OCI-LY3 (cell line): ENCODE data around the gene ZNF618.

Source experiments
- H2AFZ ChIP-seq: fragments of 200-600, 300-600 bp; shearing (Covaris generic); 2 replicates; pipeline ENCODE4 v1.6.0; 2014; ENCODE audit warnings: antibody characterized with exemption, low read depth, low read length
- H3K27ac ChIP-seq: fragments of 200-600, 300-600 bp; sonication (generic); 2 replicates; pipeline ENCODE4 v1.5.1; 2014; ENCODE audit warnings: mild to moderate bottlenecking, low read length, moderate library complexity, mixed read lengths
- H3K27me3 ChIP-seq: fragments of 200-600, 300-600 bp; sonication (generic); 2 replicates; pipeline ENCODE4 v1.6.1; 2014; ENCODE audit warnings: low read depth, low read length, mixed read lengths
- H3K36me3 ChIP-seq: fragments of 200-600, 300-600 bp; sonication (generic); replicated peaks from 2 replicates; pipeline ENCODE3; 2014; ENCODE audit warnings: low read depth, low read length, mixed read lengths
- H3K4me1 ChIP-seq: fragments of 300-600, 200-600 bp; sonication (generic); 2 replicates; pipeline ENCODE4 v1.6.1; 2014; ENCODE audit warnings: low read length, mixed read lengths
- H3K4me2 ChIP-seq: fragments of 200-600, 300-600 bp; sonication (generic); 2 replicates; pipeline ENCODE4 v1.6.1; 2014; ENCODE audit warnings: low read length, mixed read lengths
- H3K4me3 ChIP-seq: fragments of 300-600, 200-600 bp; sonication (generic); 2 replicates; pipeline ENCODE4 v1.5.1; 2014; ENCODE audit warnings: antibody characterized with exemption, mild to moderate bottlenecking, low read length, moderate library complexity
- H3K79me2 ChIP-seq: fragments of 300-600, 200-600 bp; shearing (Covaris generic); 2 replicates; pipeline ENCODE4 v1.6.1; 2014; ENCODE audit warnings: mild to moderate bottlenecking, low read length, mixed read lengths
- H3K9ac ChIP-seq: fragments of 300-600, 200-600 bp; shearing (Covaris generic); 2 replicates; pipeline ENCODE4 v1.6.0; 2014; ENCODE audit warnings: mild to moderate bottlenecking, low read length, moderate library complexity
- H3K9me3 ChIP-seq: fragments of 200-600, 300-600 bp; shearing (Covaris generic); 2 replicates; pipeline ENCODE4 v1.6.1; 2014; ENCODE audit warnings: low read length, mixed read lengths; ENCODE audit not compliant: insufficient read depth
- H4K20me1 ChIP-seq: fragments of 200-600, 300-600 bp; sonication (generic); 2 replicates; pipeline ENCODE4 v1.6.1; 2016; ENCODE audit warnings: low read length, mixed read lengths; ENCODE audit not compliant: insufficient read depth
- CTCF ChIP-seq: fragments of 200-600, 300-600 bp; sonication (generic); IDR thresholded peaks from 2 replicates; pipeline ENCODE4 v1.5.1; 2014; ENCODE audit warnings: antibody characterized with exemption, low read length, low read depth
- EZH2phosphoT487 ChIP-seq: fragments of 200-600 bp; shearing (Covaris generic); IDR thresholded peaks from 2 replicates; pipeline ENCODE4 v1.6.1; 2018; ENCODE audit warnings: antibody characterized with exemption, mixed run types, low read depth

ZNF618 gene

GRCh38 chr9:113998525-113999255 is 122.6 kb downstream of the ZNF618 start:
- no peak overlapping the region for H3K4me3 ChIP-seq
- no peaks in the 10 kb centered on the region for H3K79me2 ChIP-seq
- no peak overlapping the region for H3K9ac ChIP-seq
- H3K9me3 ChIP-seq = no peaks in the 10 kb centered on the region
- no peaks in the 10 kb centered on the region for H3K4me1 ChIP-seq
- TF ChIP-seq CTCF = no peak
- no peak for TF ChIP-seq EZH2phosphoT487
- no peak overlapping the region for H3K4me2 ChIP-seq
- no peak overlapping the region for H3K27ac ChIP-seq
- no peaks in the 10 kb centered on the region for H3K36me3 ChIP-seq
- 0 out of 2 replicates have a peak, but pooled peaks cover 6% of the 10 kb centered on the region for H3K27me3 ChIP-seq
- H4K20me1 ChIP-seq = no peaks in the 10 kb centered on the region
- H2AFZ ChIP-seq = no peak overlapping the region

- Histone ChIP-seq H3K79me2 (no peaks in the 10 kb centered on the region), H3K4me1 (no peaks in the 10 kb centered on the region), H3K27me3 (0 out of 2 replicates have a peak, but pooled peaks cover 6% of the 10 kb centered on the region), H3K4me2 (no peak overlapping the region), H4K20me1 (no peaks in the 10 kb centered on the region), H3K9me3 (no peaks in the 10 kb centered on the region), H2AFZ (no peak overlapping the region), H3K36me3 (no peaks in the 10 kb centered on the region), H3K4me3 (no peak overlapping the region), H3K27ac (no peak overlapping the region), H3K9ac (no peak overlapping the region)
- no peak for TF ChIP-seq CTCF
- no peak for TF ChIP-seq EZH2phosphoT487
Observed at GRCh38 chr9:113999256-114000062, 123.3 kb downstream of the ZNF618 start.

- Histone ChIP-seq H3K4me2 (no peak overlapping the region), H3K9ac (no peak overlapping the region), H3K36me3 (no peaks in the 10 kb centered on the region), H3K9me3 (no peaks in the 10 kb centered on the region), H2AFZ (no peak overlapping the region), H3K4me1 (no peaks in the 10 kb centered on the region), H3K4me3 (no peak overlapping the region), H3K79me2 (no peaks in the 10 kb centered on the region), H3K27me3 (0 out of 2 replicates have a peak, but pooled peaks cover 6% of the 10 kb centered on the region), H3K27ac (no peak overlapping the region), H4K20me1 (no peaks in the 10 kb centered on the region)
- TF ChIP-seq CTCF (no peak), EZH2phosphoT487 (no peak)
Observed at GRCh38 chr9:114000063-114000454, 124.0 kb downstream of the ZNF618 start.
